Right ventricle myocardium superior (tissue), 1 donor: ENCODE data around the gene CHRNE. TPM values are rescaled to one million over a fixed set of nuclear protein-coding genes. Genes with fewer than 3 reads are reported as not detected.
A peak's percentile ranks its signal among the peaks of the same experiment; 100 is the strongest.
"Not testable (repeated sequence)": the region's sequence is repeated elsewhere in the genome, so short reads cannot be mapped to it uniquely, and the experiment has no call there.

ENCODE experiments used
- ATAC-seq: fragments of 200-7000 bp; cut with Tn5 transposase; one replicate; pipeline ENCODE4 v1.9.1; 2020; ENCODE audit warnings: mild to moderate bottlenecking; ENCODE audit not compliant: poor library complexity
- DNase-seq: peaks from one replicate; pipeline ENCODE4 v3.0.0-alpha.2; 2020
- intact Hi-C: fragments of 100-400 bp; cut with DNase I; formaldehyde crosslinking; loops from one replicate; pipeline ENCODE4 v1.11.2; 2022
- total RNA-seq: library from RNA; stranded (reverse); fragmentation: NEBNext Ultra II Directional; extraction: Animal tissue kit (Norgen Biotek cat#: 25700); gene quantifications from one replicate; pipeline ENCODE4 v1.2.1, GENCODE V29; 2021
- donor health status: DM: no; HTN: yes; CAD: no; lungs with severe emphysema.

Gene CHRNE
- total RNA-seq, 1 donor from 2014 or later, result 0.30 TPM

- ATAC-seq (no peak), DNase-seq (no peak)
- intact Hi-C loops, result no loop called here
These were observed 38.4 kb upstream of the CHRNE start for GRCh38 chr17:4941319-4941610.

DNA sequence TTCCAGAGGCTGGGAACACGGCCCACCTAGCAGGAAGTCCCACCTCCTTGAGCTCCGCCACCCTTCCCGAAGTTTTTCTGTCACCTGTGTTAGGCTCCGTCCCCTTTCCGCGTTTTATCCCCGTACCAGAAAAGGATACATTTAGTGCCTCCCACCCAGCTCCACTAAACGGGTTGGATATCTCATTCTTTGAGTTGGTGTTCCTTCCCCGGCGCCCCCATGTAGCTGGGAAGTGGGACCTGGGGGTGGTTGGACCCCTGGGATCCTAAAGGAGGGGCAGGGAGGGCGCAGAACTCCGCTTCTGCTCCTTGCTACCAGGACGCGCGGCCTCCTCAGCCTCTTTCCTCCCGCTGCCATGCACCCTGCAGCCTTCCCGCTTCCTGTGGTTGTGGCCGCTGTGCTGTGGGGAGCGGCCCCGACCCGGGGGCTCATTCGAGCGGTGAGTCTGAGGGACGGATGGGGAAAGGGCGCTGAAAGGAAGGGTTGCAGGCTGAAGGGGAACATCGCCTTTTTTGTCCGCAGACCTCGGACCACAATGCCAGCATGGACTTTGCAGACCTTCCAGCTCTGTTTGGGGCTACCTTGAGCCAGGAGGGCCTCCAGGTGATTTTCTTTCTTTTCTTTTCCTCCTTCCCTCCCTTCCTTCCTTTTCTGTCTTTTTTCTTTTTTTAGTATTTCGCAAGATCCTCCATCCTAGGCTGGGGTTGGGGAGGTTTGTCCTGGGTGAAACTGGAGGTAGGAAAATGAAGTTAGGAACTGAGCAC, 37.8 kb upstream of the CHRNE start:
- DNase-seq, result no peak
- intact Hi-C loops, result no loop called here
- ATAC-seq, result peak; percentile 78

GRCh38 chr17:4939796-4940554, 37.1 kb upstream of the CHRNE start, which contains the start of the genes RNF167 and SLC25A11:
TSS of gene RNF167 (plus strand) at chr17:4940268. CDS start at chr17:4940910, 642 bp downstream.
TSS of gene SLC25A11 (minus strand) at chr17:4940046. CDS start at chr17:4939910, 136 bp downstream.
- DNase-seq (peak; percentile 95), ATAC-seq (peak; percentile 95)
- intact Hi-C loops, result no loop called here

DNA sequence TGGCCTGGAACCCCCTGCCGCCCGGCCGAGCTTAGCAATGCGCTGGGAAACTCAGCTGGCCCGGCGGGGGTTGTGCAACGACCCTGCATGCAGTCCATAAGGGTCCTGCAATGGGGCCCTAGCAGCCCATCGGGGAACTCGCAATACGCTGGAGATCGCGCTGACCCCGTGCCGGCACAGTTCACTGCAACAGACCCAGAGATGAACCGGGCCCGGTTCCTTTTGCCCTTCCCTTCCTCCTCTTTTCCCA, 36.6 kb upstream of the CHRNE start:
- DNase-seq (no peak), ATAC-seq (no peak)
- intact Hi-C loops, result no loop called here

GRCh38 chr17:4938688-4939545, 36.0 kb upstream of the CHRNE start:
- intact Hi-C loops, result no loop called here
- ATAC-seq (no peak), DNase-seq (no peak)

DNA sequence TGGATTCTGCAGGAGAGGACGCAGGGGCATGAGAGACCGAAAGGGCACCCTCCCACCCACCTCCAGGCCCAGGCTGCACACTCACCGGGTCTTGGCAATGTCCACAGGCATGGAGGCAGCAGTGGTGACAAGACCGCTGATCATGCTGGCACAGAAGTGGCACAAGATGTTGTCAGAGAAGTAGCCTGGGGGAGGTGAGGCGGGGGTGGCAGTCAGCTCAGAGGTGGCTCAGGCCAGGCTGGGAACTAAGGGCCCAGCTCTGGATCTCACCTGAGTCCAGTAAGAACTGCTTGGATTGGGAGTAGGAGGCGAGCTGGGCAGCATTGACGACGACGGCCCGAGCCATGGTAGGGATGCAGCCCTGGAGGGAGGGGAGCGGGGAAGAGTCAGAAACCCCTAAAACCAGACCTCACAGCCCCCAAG, 35.2 kb upstream of the CHRNE start:
- DNase-seq (no peak), ATAC-seq (no peak)
- intact Hi-C loops, result no loop called here

DNA sequence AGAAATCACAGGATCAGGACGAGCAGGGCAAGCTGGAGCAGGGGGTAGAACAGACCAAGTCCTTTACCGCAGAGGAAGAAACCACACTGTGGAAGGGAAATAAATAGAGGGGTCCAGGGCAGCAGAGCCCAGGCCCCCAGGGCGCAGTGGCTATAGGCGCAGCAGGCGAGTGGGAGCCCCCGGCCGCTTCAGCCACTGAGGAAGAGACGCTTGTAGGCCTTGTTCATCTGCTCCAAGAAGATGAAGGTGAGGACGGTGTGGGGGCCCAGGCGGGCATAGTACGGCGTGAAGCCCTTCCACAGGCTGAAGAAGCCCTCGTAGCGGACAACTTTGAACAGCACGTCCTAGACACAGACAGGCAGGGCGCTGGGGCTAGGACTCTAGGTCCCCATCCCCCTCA, 34.7 kb upstream of the CHRNE start:
- intact Hi-C loops, result no loop called here
- DNase-seq, result no peak

DNA sequence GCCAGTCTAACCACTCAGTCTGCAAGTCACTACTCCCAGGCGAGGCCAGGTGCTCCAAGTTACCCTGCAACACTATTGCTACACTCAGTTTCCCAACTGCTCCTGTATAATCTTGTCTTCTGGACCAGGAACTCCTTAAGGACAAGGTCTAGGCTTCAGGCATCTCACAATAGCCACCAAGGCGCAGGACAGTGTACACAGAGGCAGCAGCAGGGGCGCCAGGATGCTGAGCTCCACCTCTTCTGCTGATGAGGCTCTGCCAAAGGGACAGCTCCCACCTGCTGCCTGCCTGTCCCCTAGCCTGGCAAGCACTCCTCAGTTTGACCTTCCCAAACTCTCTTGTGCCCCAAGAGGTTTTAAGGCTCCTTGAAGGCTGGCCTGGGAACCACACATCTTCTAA, 33.5 kb upstream of the CHRNE start:
- DNase-seq (no peak), ATAC-seq (no peak)
- intact Hi-C loops, result no loop called here

More for the DNA sequence above, 34.7 kb upstream of the CHRNE start:
- ATAC-seq, result no peak

GRCh38 chr17:4935650-4936049, 32.8 kb upstream of the CHRNE start:
- ATAC-seq (no peak), DNase-seq (no peak)
- intact Hi-C loops, result no loop called here

- ATAC-seq, result peak; percentile 28
- intact Hi-C loops, result no loop called here
- DNase-seq, result no peak
These were observed 31.5 kb upstream of the CHRNE start for GRCh38 chr17:4934173-4934979.

DNA sequence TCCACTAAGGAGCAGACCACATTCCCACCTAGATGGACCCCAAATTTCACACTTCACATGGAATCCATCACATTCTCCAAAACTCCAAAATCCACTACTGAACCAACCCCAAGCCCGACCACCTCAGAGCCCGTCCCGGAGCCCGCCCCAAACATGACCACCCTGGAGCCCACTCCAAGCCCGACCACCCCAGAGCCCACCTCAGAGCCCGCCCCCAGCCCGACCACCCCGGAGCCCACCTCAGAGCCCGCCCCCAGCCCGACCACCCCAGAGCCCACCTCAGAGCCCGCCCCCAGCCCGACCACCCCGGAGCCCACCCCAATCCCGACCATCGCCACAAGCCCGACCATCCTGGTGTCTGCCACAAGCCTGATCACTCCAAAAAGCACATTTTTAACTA, 30.7 kb upstream of the CHRNE start:
- no peak for ATAC-seq
- no peak for DNase-seq
- intact Hi-C loops, result no loop called here

GRCh38 chr17:4932756-4933155, 29.9 kb upstream of the CHRNE start:
- ATAC-seq (no peak), DNase-seq (no peak)
- intact Hi-C loops, result no loop called here

DNA sequence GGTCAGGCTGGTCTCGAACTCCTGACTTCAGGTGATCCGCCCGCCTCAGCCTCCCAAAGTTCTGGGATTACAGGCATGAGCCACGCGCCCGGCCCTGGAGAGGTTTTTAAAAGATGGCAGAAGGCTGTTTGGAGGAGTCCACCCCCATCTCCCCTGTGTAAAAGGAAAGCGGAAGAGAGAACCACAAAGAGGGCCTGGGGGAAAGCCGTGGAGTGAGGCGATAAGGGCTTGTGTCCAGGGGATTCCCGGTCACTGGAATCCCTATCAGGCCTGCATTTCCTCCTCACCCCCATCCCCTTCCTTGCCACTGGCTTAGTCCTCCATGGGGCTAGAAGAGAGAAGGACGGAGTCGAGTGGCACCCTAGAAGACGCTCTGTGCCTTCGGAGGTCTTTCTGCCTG, 29.1 kb upstream of the CHRNE start, which contains the start of gene GP1BA:
GP1BA (plus strand) TSS at position 315 of the 400 bp plus-strand sequence. CDS start 328 bp downstream, outside the sequence.
- no peak for ATAC-seq
- no peak for DNase-seq
- intact Hi-C loops, result no loop called here

DNA sequence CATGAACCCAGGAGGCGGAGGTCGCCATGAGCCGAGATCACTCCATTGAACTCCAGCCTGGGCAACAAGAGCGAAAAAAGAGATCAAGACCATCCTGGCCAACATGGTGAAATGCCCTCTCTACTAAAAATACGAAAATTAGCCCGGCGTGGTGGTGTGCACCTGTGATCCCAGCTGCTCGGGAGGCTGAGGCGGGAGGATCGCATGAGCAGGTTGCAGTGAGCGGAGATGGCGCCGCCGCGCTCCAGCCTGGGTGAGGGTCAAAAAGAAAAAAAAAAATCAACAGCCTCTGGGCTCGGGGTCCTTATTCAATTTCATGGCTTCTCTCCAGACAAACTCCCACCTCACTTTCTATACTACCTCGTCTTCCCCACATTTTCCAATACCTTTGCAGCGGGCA, 26.0 kb upstream of the CHRNE start:
- DNase-seq (no peak), ATAC-seq (no peak)
- intact Hi-C loops, result no loop called here

GRCh38 chr17:4926577-4927335, 23.9 kb upstream of the CHRNE start:
- intact Hi-C loops, ATAC-seq: not testable (repeated sequence)

DNA sequence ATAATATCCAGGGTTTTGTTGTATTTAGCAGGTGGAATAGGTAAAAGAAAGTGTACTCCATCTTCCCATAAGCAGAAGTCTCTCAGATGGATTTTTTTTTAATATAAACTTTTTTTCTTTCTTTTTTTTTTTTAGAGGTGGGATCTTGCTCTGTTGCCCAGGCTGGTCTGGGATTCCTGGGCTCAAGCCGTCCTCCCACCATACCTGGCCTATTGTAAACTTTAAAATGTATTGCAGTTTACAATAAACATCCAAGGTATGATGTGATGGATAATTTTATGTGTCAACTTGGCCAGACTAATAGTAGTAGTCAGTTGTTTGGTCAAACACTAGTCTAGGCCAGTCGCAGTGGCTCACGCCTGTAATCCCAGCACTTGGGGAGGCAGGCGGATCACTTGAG, 18.4 kb upstream of the CHRNE start:
- ATAC-seq (no peak), DNase-seq (no peak)
- intact Hi-C loops, result no loop called here

More at GRCh38 chr17:4926577-4927335, 23.9 kb upstream of the CHRNE start:
- DNase-seq, result not testable (repeated sequence)

DNA sequence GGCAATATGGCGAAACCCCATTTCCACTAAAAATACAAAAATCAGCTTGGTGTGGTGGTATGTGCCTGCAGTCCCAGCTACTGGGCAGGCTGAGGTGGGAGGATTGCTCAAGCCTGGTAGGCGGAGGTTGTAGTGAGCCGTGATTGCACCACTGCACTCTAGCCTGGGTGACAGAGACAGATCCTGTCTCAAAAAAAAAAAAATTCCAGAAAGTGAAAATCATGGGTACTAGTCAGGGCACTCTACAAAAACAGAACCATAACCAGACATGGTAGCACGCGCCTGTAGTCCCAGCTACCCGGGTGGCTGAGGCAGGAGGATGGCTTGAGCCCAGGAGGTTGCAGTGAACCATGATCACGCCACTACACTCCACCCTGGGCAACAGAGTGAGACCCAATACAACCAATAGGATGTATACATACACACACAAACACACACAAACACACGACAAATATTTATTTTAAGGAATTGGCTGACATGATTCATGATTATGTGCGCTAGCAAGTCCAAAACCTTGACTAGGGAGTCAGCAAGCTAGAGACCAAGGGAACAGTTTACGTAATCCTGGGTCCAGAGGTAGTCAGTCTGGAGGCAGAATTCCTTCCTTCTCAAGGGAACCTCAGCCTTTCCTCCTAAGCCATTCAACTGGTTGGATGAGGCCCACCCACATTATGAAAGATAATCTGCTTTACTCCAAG, 17.6 kb upstream of the CHRNE start:
- ATAC-seq (no peak), DNase-seq (no peak)
- intact Hi-C loops, result no loop called here
